Measurements from ENCODE around the gene BCAS3.

DNA sequence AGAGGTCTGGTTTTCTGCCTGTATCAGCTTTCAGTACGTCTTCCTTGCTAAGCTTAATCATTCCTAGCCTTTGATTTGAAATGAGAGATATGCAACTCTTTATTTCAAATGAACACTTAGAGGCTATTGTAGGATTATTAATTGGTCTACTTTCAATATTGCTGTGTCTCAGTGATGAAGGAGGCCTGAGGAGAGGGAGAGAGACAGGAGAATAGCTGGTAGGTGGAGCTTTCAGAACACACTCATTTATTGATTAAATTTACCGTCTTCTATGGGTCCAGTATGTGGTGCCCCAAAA, 187.0 kb downstream of the BCAS3 start:
- TF ChIP-seq POLR2AphosphoS5 (IDR thresholded peaks at IDR 0.05; ENCODE audit: low read depth, low read length) (no peak), POLR2A (IDR thresholded peaks at IDR 0.05; ENCODE audit: low read depth, low read length) (no peak), PAX5 (IDR thresholded peaks at IDR 0.05; ENCODE audit: insufficient read depth, low read length, severe bottlenecking) (no peak)
